Parathyroid adenoma (tissue), 2 donors: ENCODE measurements around the gene SPTBN1.

Source experiments
- H2AFZ ChIP-seq: fragments of 300-600 bp; sonication (generic); one replicate; pipeline ENCODE4 v1.7.0; 2017; ENCODE audit warnings: antibody characterized with exemption, mild to moderate bottlenecking
- H3K27ac ChIP-seq: fragments of 300-600 bp; sonication (generic); one replicate; pipeline ENCODE4 v1.7.0; 2017
- H3K27me3 ChIP-seq: fragments of 300-600 bp; sonication (generic); one replicate; pipeline ENCODE4 v1.7.0; 2017; ENCODE audit warnings: low read length; ENCODE audit not compliant: control insufficient read depth, insufficient read depth
- H3K36me3 ChIP-seq: fragments of 300-600 bp; sonication (generic); one replicate; pipeline ENCODE4 v1.7.0; 2017; ENCODE audit warnings: low read length; ENCODE audit not compliant: control insufficient read depth, insufficient read depth
- H3K4me1 ChIP-seq: fragments of 300-600 bp; sonication (generic); one replicate; pipeline ENCODE4 v1.7.0; 2017; ENCODE audit warnings: control low read depth
- H3K4me2 ChIP-seq: fragments of 300-600 bp; sonication (generic); one replicate; pipeline ENCODE4 v1.7.0; 2017; ENCODE audit warnings: low read length
- H3K4me3 ChIP-seq: fragments of 300-600 bp; sonication (generic); one replicate; pipeline ENCODE4 v1.7.0; 2017; ENCODE audit warnings: low read depth, low read length
- H3K79me2 ChIP-seq: fragments of 300-600 bp; sonication (generic); one replicate; pipeline ENCODE4 v1.7.0; 2017; ENCODE audit warnings: control low read depth
- H3K9ac ChIP-seq: fragments of 300-600 bp; sonication (generic); one replicate; pipeline ENCODE4 v1.7.0; 2017; ENCODE audit warnings: mild to moderate bottlenecking
- H3K9me3 ChIP-seq: fragments of 300-600 bp; sonication (generic); one replicate; pipeline ENCODE4 v1.7.0; 2017; ENCODE audit warnings: low read length; ENCODE audit not compliant: control insufficient read depth
- CTCF ChIP-seq: fragments of 300-600 bp; sonication (generic); IDR thresholded peaks from one replicate; pipeline ENCODE4 v1.7.0; 2017; ENCODE audit warnings: antibody characterized with exemption, mild to moderate bottlenecking
- donor health status: primary hyperparathyroidism.

SPTBN1 gene

GRCh38 chr2:54587171-54588016, 131.3 kb downstream of the SPTBN1 start:
- H3K4me3 ChIP-seq: no peak overlapping the region
- H2AFZ ChIP-seq: no peak overlapping the region
- no peak for TF ChIP-seq CTCF
- no peaks in the 10 kb centered on the region for H3K36me3 ChIP-seq
- H3K27me3 ChIP-seq: no peaks in the 10 kb centered on the region
- H3K9ac ChIP-seq: no peak overlapping the region
- H3K27ac ChIP-seq: no peak overlapping the region
- peaks cover 21% of the 10 kb centered on the region for H3K4me1 ChIP-seq
- H3K79me2 ChIP-seq: peaks cover 77% of the 10 kb centered on the region
- H3K9me3 ChIP-seq: no peaks in the 10 kb centered on the region
- no peak overlapping the region for H3K4me2 ChIP-seq

- no peaks in the 10 kb centered on the region for H3K9me3 ChIP-seq
- H3K79me2 ChIP-seq: peaks cover 77% of the 10 kb centered on the region
- no peak for TF ChIP-seq CTCF
- no peaks in the 10 kb centered on the region for H3K36me3 ChIP-seq
- H3K27ac ChIP-seq: no peak overlapping the region
- H3K4me3 ChIP-seq: no peak overlapping the region
- H3K9ac ChIP-seq: no peak overlapping the region
- no peak overlapping the region for H2AFZ ChIP-seq
- no peak overlapping the region for H3K4me2 ChIP-seq
- peaks cover 21% of the 10 kb centered on the region for H3K4me1 ChIP-seq
- no peaks in the 10 kb centered on the region for H3K27me3 ChIP-seq
These were observed 132.2 kb downstream of the SPTBN1 start for GRCh38 chr2:54588244-54588899.

GRCh38 chr2:54589038-54589339, 132.9 kb downstream of the SPTBN1 start:
- Histone ChIP-seq H3K27ac (no peak overlapping the region), H3K9ac (no peak overlapping the region), H3K79me2 (peaks cover 76% of the 10 kb centered on the region), H3K4me3 (no peak overlapping the region), H3K9me3 (no peaks in the 10 kb centered on the region), H3K4me1 (peaks cover 21% of the 10 kb centered on the region), H3K27me3 (no peaks in the 10 kb centered on the region), H2AFZ (no peak overlapping the region), H3K4me2 (no peak overlapping the region), H3K36me3 (no peaks in the 10 kb centered on the region)
- no peak for TF ChIP-seq CTCF

GRCh38 chr2:54589340-54590215, 133.5 kb downstream of the SPTBN1 start:
- TF ChIP-seq CTCF: no peak
- Histone ChIP-seq H3K27me3 (no peaks in the 10 kb centered on the region), H3K79me2 (peaks cover 73% of the 10 kb centered on the region), H3K36me3 (no peaks in the 10 kb centered on the region), H3K9ac (no peak overlapping the region), H3K27ac (no peak overlapping the region), H2AFZ (no peak overlapping the region), H3K4me3 (no peak overlapping the region), H3K4me2 (no peak overlapping the region), H3K4me1 (peaks cover 15% of the 10 kb centered on the region), H3K9me3 (no peaks in the 10 kb centered on the region)
